Vagina (tissue), 2 donors: ENCODE results near the gene SEMA3E. TPM values are rescaled to one million over a fixed set of nuclear protein-coding genes. Genes with fewer than 3 reads are reported as not detected.

Experiments
- DNase-seq, 2 donors: peaks; one replicate each; pipeline ENCODE4 v3.0.0-alpha.2; 2017; ENCODE audit errors: extremely low spot score in 2 of 2
- H3K27ac ChIP-seq: fragments of 200-600 bp; sonication (generic); one replicate; pipeline ENCODE4 v1.5.1; 2019
- H3K27me3 ChIP-seq: fragments of 200-600 bp; sonication (generic); one replicate; pipeline ENCODE4 v1.5.1; 2019
- H3K36me3 ChIP-seq, 2 donors: fragments of 200-600 bp; sonication (generic); one replicate each; pipeline ENCODE4 v1.5.1; 2017 to 2019
- H3K4me1 ChIP-seq: fragments of 200-600 bp; sonication (generic); one replicate; pipeline ENCODE4 v1.5.1; 2019
- H3K4me3 ChIP-seq, 2 donors: fragments of 200-600 bp; sonication (generic); 1 replicate in 1 of 2; 2 replicates in 1 of 2; pipeline ENCODE4 v1.5.1; 2016 to 2019
- H3K9me3 ChIP-seq: fragments of 200-600 bp; sonication (generic); one replicate; pipeline ENCODE4 v1.5.1; 2019
- CTCF ChIP-seq, 3 experiments: fragments of 450-650 bp in 2 of 3; fragments of 200-600 bp in 1 of 3; sonication (generic) in 1 of 3; IDR thresholded peaks; one replicate each; pipeline ENCODE4 v1.5.1; 2017 to 2019; ENCODE audit warnings: antibody characterized with exemption in 3 of 3, mild to moderate bottlenecking in 2 of 3, moderate library complexity in 2 of 3
- POLR2A ChIP-seq, 2 donors: fragments of 450-650 bp; IDR thresholded peaks; one replicate each; pipeline ENCODE4 v1.6.1; 2017; ENCODE audit warnings: antibody characterized with exemption in 2 of 2, mild to moderate bottlenecking in 2 of 2, moderate library complexity in 2 of 2
- POLR2AphosphoS5 ChIP-seq, 2 donors: sonication (generic); formaldehyde crosslinking; IDR thresholded peaks; one replicate each; pipeline ENCODE4 v1.9.0; 2017; ENCODE audit warnings: antibody characterized with exemption in 2 of 2, mild to moderate bottlenecking in 2 of 2, low read depth in 1 of 2; ENCODE audit not compliant: insufficient read depth in 1 of 2
- intact Hi-C: fragments of 100-400 bp; cut with DNase I; formaldehyde crosslinking; loops from one replicate; pipeline ENCODE4 v1.15.1; 2023
- total RNA-seq: library from RNA; depleted of rRNA; stranded (reverse); fragments of >200 nt; gene quantifications from one replicate; pipeline ENCODE4 v1.2.3, GENCODE V29; 2016

The SEMA3E gene
- total RNA-seq, 1 donor from 2014 or later = 4.4 TPM

- no peak for TF ChIP-seq POLR2AphosphoS5 (IDR thresholded peaks at IDR 0.05; ENCODE audit: insufficient read depth in 1 of 2, low read depth in 1 of 2)
- no peak for TF ChIP-seq POLR2A (IDR thresholded peaks at IDR 0.05)
- TF ChIP-seq CTCF (IDR thresholded peaks at IDR 0.05) = no peak
- no peaks in the 10 kb centered on the region for H3K36me3 ChIP-seq
- no peak overlapping the region for H3K4me3 ChIP-seq
- intact Hi-C loops = no loop called here
- H3K27me3 ChIP-seq = no peaks in the 10 kb centered on the region
- no peaks in the 10 kb centered on the region for H3K9me3 ChIP-seq
- DNase-seq = no peak
- no peak overlapping the region for H3K27ac ChIP-seq
- H3K4me1 ChIP-seq = no peaks in the 10 kb centered on the region
These were observed 5.9 kb downstream of the SEMA3E start for GRCh38 chr7:83643012-83643411.

- Histone ChIP-seq H3K27ac (no peak overlapping the region), H3K4me3 (no peak overlapping the region), H3K36me3 (no peaks in the 10 kb centered on the region), H3K27me3 (no peaks in the 10 kb centered on the region), H3K4me1 (no peaks in the 10 kb centered on the region), H3K9me3 (no peaks in the 10 kb centered on the region)
- intact Hi-C loops = no loop called here
- TF ChIP-seq POLR2AphosphoS5 (IDR thresholded peaks at IDR 0.05; ENCODE audit: insufficient read depth in 1 of 2, low read depth in 1 of 2) (no peak), CTCF (IDR thresholded peaks at IDR 0.05) (no peak), POLR2A (IDR thresholded peaks at IDR 0.05) (no peak)
- DNase-seq = no peak
These were observed 8.0 kb downstream of the SEMA3E start for GRCh38 chr7:83640731-83641537.

- no peak for TF ChIP-seq POLR2AphosphoS5 (IDR thresholded peaks at IDR 0.05; ENCODE audit: insufficient read depth in 1 of 2, low read depth in 1 of 2)
- no peak for TF ChIP-seq POLR2A (IDR thresholded peaks at IDR 0.05)
- TF ChIP-seq CTCF (IDR thresholded peaks at IDR 0.05) = no peak
- no peak overlapping the region for H3K27ac ChIP-seq
- no peaks in the 10 kb centered on the region for H3K4me1 ChIP-seq
- H3K27me3 ChIP-seq = no peaks in the 10 kb centered on the region
- no peaks in the 10 kb centered on the region for H3K36me3 ChIP-seq
- H3K9me3 ChIP-seq = no peaks in the 10 kb centered on the region
- intact Hi-C loops = no loop called here
- no peak overlapping the region for H3K4me3 ChIP-seq
- no peak for DNase-seq
These were observed 8.7 kb downstream of the SEMA3E start for GRCh38 chr7:83640240-83640639.

- H3K27me3 ChIP-seq = no peaks in the 10 kb centered on the region
- no peak for DNase-seq
- TF ChIP-seq CTCF (IDR thresholded peaks at IDR 0.05) (no peak), POLR2A (IDR thresholded peaks at IDR 0.05) (no peak), POLR2AphosphoS5 (IDR thresholded peaks at IDR 0.05; ENCODE audit: insufficient read depth in 1 of 2, low read depth in 1 of 2) (no peak)
- no peaks in the 10 kb centered on the region for H3K9me3 ChIP-seq
- H3K36me3 ChIP-seq = no peaks in the 10 kb centered on the region
- H3K4me1 ChIP-seq = no peaks in the 10 kb centered on the region
- H3K4me3 ChIP-seq = no peak overlapping the region
- intact Hi-C loops = no loop called here
- no peak overlapping the region for H3K27ac ChIP-seq
These were observed 15.4 kb downstream of the SEMA3E start for GRCh38 chr7:83633516-83633915.

GRCh38 chr7:83629117-83629880, 19.6 kb downstream of the SEMA3E start:
- no peak overlapping the region for H3K27ac ChIP-seq
- intact Hi-C loops = no loop called here
- TF ChIP-seq CTCF (IDR thresholded peaks at IDR 0.05) (no peak), POLR2A (IDR thresholded peaks at IDR 0.05) (no peak), POLR2AphosphoS5 (IDR thresholded peaks at IDR 0.05; ENCODE audit: insufficient read depth in 1 of 2, low read depth in 1 of 2) (no peak)
- H3K9me3 ChIP-seq = no peaks in the 10 kb centered on the region
- H3K4me1 ChIP-seq = no peaks in the 10 kb centered on the region
- no peaks in the 10 kb centered on the region for H3K27me3 ChIP-seq
- H3K36me3 ChIP-seq = no peaks in the 10 kb centered on the region
- DNase-seq = no peak
- H3K4me3 ChIP-seq = no peak overlapping the region
